ENCODE measurements around the gene TRIO. TPM values are rescaled to one million over a fixed set of nuclear protein-coding genes. Genes with fewer than 3 reads are reported as not detected.

TRIO gene
- total and polyA plus RNA-seq, 10 of the 15 experiments (the other 5 are each of a cell fraction or from before 2014, with no cell fraction given): 5.1 to 96.4 (median 44.6) TPM

DNA sequence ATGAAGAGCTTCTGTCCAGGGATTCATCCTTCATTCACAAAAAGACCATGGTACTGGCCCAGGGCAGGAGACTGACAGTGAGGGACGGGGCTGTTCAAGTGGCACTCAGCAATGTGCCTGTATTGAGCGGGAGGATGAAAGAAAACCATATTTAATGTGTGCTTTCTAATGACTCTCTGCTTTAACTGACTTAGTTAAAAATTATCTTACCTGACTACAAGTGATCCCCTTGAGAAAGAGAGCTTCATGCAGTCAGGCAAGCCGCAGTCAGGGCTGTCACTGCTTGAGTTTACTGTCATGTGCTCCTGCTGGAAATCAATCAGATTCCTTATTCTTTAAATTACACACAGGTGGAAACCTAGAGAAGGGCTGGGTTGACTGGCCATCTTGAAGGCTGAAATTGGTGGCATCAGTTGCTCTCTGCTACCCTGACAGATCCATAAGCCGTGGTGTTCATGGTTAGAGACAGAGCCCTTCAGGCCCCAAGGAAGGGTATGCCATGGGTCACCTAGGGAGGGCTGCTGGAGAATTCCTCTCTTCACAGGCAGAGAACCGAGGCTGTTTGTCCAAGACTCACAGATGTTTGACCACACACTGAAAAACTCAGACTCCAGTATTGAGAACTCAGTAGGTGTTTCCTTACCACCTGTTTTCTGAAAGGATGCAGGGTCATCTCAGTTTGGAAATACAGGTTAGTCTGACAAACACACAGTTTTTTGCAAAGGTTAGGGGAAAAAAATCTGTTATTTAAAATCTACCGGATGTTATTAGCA is 70.9 kb downstream of the TRIO start (continued):
- TF ChIP-seq PKNOX1 (IDR thresholded peaks at IDR 0.05) (peak; percentile 54), ZBTB33 (IDR thresholded peaks at IDR 0.05) (no peak), BCL3 (IDR thresholded peaks at IDR 0.05; ENCODE audit: borderline replicate concordance, insufficient read depth, low read depth, low read length, poor library complexity, severe bottlenecking) (no peak), SMAD5 (IDR thresholded peaks at IDR 0.05; ENCODE audit: low read depth) (no peak), IKZF1 (conservative IDR thresholded peaks at IDR 0.05) (peak; percentile 54), HDGF (IDR thresholded peaks at IDR 0.05) (no peak), IKZF2 (IDR thresholded peaks at IDR 0.05) (peak in 1 of 2 experiments; percentile 24; a peak in 2 of 4 replicates), MXI1 (IDR thresholded peaks at IDR 0.05; ENCODE audit: low read depth, low read length) (peak; percentile 52), JUND (IDR thresholded peaks at IDR 0.05; ENCODE audit: low read depth, low read length) (no peak), YY1 (IDR thresholded peaks at IDR 0.05; ENCODE audit: low read depth, low read length) (no peak), POLR2AphosphoS5 (IDR thresholded peaks at IDR 0.05; ENCODE audit: low read length) (peak; percentile 55; the same call in 1 of the 2 replicates), RFX5 (IDR thresholded peaks at IDR 0.05; ENCODE audit: low read depth, low read length) (peak; percentile 94)
